NB4 (cell line): ENCODE measurements around the gene GABRQ.
A peak's percentile ranks its signal among the peaks of the same experiment; 100 is the strongest.

ENCODE experiments used
- MAX ChIP-seq: IDR thresholded peaks from 2 replicates; pipeline ENCODE4 v1.6.1; 2011; ENCODE audit warnings: low read depth, low read length
- MYC ChIP-seq: IDR thresholded peaks from 2 replicates; pipeline ENCODE4 v1.6.1; 2011; ENCODE audit warnings: low read depth, low read length
- POLR2A ChIP-seq: IDR thresholded peaks from 2 replicates; pipeline ENCODE4 v1.6.1; 2011; ENCODE audit warnings: mild to moderate bottlenecking; ENCODE audit not compliant: insufficient read length; ENCODE audit errors: extremely low read depth
- TF ChIP-seq, protein P1 (sequence below): IDR thresholded peaks from one replicate; pipeline ENCODE4 v1.5.1; 2012; ENCODE audit warnings: low read depth, low read length

DNA sequence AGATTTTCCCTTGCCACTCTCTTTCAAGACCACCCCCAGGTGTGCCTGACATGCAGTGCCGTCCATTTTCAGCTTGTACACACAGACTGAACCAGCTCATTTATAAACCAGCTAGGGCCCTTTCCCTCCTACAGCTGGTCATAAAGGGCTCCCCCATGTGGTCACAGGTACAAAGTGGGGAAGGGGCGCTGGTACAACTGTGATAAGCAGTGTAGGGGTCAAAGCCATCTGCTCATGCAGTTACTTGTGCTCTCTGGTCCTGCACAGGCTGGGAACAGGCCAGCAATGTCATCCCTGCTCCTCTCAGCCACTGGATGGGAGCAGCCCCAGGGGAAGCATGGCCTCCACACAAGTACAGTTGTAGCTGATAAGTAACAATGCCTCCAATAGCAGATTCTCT lies 20.6 kb downstream of the GABRQ start:
- TF ChIP-seq MYC (no peak), POLR2A (no peak), MAX (no peak)
- TF ChIP-seq, protein P1, sequence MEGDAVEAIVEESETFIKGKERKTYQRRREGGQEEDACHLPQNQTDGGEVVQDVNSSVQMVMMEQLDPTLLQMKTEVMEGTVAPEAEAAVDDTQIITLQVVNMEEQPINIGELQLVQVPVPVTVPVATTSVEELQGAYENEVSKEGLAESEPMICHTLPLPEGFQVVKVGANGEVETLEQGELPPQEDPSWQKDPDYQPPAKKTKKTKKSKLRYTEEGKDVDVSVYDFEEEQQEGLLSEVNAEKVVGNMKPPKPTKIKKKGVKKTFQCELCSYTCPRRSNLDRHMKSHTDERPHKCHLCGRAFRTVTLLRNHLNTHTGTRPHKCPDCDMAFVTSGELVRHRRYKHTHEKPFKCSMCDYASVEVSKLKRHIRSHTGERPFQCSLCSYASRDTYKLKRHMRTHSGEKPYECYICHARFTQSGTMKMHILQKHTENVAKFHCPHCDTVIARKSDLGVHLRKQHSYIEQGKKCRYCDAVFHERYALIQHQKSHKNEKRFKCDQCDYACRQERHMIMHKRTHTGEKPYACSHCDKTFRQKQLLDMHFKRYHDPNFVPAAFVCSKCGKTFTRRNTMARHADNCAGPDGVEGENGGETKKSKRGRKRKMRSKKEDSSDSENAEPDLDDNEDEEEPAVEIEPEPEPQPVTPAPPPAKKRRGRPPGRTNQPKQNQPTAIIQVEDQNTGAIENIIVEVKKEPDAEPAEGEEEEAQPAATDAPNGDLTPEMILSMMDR: peak; percentile 30
